Upper lobe of left lung (tissue), 4 donors: Measurements from ENCODE around the gene ZNF407.

Experiments used
- CTCF ChIP-seq, 6 experiments: fragments of 450-650 bp in 4 of 6; fragments of 200-600 bp in 2 of 6; sonication (generic) in 2 of 6; IDR thresholded peaks; one replicate each; pipeline ENCODE4 v1.5.1; 2016 to 2019; ENCODE audit warnings: antibody characterized with exemption in 6 of 6
- EP300 ChIP-seq, 4 donors: sonication (generic); formaldehyde crosslinking; IDR thresholded peaks; one replicate each; pipeline ENCODE4 v1.5.1; 2017; ENCODE audit warnings: antibody characterized with exemption in 4 of 4, control low read depth in 2 of 4
- POLR2A ChIP-seq, 4 donors: fragments of 450-650 bp; IDR thresholded peaks; one replicate each; pipeline ENCODE4 v1.5.1; 2016 to 2017; ENCODE audit warnings: antibody characterized with exemption in 4 of 4, mild to moderate bottlenecking in 2 of 4
- POLR2AphosphoS5 ChIP-seq, 2 donors: sonication (generic); formaldehyde crosslinking; IDR thresholded peaks; one replicate each; pipeline ENCODE4 v1.5.1; 2017; ENCODE audit warnings: antibody characterized with exemption in 2 of 2

- TF ChIP-seq POLR2A (IDR thresholded peaks at IDR 0.05) (no peak), CTCF (IDR thresholded peaks at IDR 0.05) (no peak), EP300 (IDR thresholded peaks at IDR 0.05) (no peak), POLR2AphosphoS5 (IDR thresholded peaks at IDR 0.05) (no peak)
Measured at GRCh38 chr18:75089748-75090327, 492.2 kb downstream of the ZNF407 start.
